ENCODE results near the gene GABRA6.

GRCh38 chr5:161734741-161735140, 49.2 kb downstream of the GABRA6 start:
- TF ChIP-seq CTCF (IDR thresholded peaks at IDR 0.05) (no peak), POLR2A (IDR thresholded peaks at IDR 0.05) (no peak)
